ENCODE data around the gene SLC38A8.

SLC38A8 gene

DNA sequence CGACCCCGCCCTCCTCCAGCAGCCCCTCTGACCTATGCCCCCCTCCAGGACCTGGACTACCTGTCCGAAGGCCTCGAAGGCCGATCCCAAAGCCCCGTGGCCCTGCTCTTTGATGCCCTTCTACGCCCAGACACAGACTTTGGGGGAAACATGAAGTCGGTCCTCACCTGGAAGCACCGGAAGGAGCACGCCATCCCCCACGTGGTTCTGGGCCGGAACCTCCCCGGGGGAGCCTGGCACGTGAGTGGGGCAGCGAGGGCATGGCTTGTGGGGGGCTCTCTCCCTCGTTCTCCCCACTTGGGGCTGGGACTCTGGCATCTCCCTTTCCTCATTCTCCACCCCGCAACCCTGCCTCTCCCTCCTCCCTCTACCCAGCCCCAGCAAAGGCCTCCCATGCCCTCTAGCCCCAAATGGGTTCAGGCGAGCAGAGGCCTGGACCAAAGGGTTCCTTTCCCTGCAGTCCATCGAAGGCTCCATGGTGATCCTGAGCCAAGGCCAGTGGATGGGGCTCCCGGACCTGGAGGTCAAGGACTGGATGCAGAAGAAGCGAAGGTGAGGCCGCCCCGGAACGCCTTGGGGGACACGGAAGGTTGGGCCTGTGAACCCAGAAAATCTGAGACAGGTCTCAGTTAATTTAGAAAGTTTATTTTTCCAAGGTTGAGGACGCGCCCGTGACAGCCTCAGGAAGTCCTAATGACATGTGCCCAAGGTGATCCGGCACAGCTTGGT, 81.9 kb downstream of the SLC38A8 start:
- no peak overlapping the region for H3K27ac ChIP-seq
- no peak overlapping the region for H3K9ac ChIP-seq
- no peak overlapping the region for H3K4me2 ChIP-seq
- no peak overlapping the region for H2AFZ ChIP-seq (ENCODE audit: low read depth)
- no peaks in the 10 kb centered on the region for H3K4me1 ChIP-seq (ENCODE audit: low read depth, poor library complexity, severe bottlenecking)
- H3K27me3 ChIP-seq (ENCODE audit: insufficient read depth, low read depth): no peaks in the 10 kb centered on the region
- TF ChIP-seq, protein P1, sequence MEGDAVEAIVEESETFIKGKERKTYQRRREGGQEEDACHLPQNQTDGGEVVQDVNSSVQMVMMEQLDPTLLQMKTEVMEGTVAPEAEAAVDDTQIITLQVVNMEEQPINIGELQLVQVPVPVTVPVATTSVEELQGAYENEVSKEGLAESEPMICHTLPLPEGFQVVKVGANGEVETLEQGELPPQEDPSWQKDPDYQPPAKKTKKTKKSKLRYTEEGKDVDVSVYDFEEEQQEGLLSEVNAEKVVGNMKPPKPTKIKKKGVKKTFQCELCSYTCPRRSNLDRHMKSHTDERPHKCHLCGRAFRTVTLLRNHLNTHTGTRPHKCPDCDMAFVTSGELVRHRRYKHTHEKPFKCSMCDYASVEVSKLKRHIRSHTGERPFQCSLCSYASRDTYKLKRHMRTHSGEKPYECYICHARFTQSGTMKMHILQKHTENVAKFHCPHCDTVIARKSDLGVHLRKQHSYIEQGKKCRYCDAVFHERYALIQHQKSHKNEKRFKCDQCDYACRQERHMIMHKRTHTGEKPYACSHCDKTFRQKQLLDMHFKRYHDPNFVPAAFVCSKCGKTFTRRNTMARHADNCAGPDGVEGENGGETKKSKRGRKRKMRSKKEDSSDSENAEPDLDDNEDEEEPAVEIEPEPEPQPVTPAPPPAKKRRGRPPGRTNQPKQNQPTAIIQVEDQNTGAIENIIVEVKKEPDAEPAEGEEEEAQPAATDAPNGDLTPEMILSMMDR (conservative IDR thresholded peaks at IDR 0.05; ENCODE audit: low read depth, low read length): no peak
- H3K79me2 ChIP-seq (ENCODE audit: insufficient read depth, low read depth): no peaks in the 10 kb centered on the region
- no peaks in the 10 kb centered on the region for H4K20me1 ChIP-seq (ENCODE audit: insufficient read depth)
- H3K4me3 ChIP-seq (IDR thresholded peaks at IDR 0.05; ENCODE audit: insufficient read depth, low read depth, low read length): no peak overlapping the region
- H3K36me3 ChIP-seq (ENCODE audit: insufficient read depth): no peaks in the 10 kb centered on the region
